Muscle of leg (tissue), 11 donors: ENCODE measurements around the gene TLR1. TPM values are rescaled to one million over a fixed set of nuclear protein-coding genes. Genes with fewer than 3 reads are reported as not detected.

ENCODE experiments used
- DNase-seq: peaks from one replicate; pipeline ENCODE4 v3.0.0; 2013
- H3K27ac ChIP-seq: one replicate; pipeline ENCODE4 v1.5.1; 2013; ENCODE audit warnings: mild to moderate bottlenecking, low read length, control low read depth
- H3K27me3 ChIP-seq: one replicate; pipeline ENCODE4 v1.6.1; 2013; ENCODE audit warnings: low read length; ENCODE audit not compliant: control insufficient read depth, insufficient read depth
- H3K36me3 ChIP-seq: one replicate; pipeline ENCODE4 v1.6.1; 2013; ENCODE audit warnings: low read length; ENCODE audit not compliant: control insufficient read depth, insufficient read depth
- H3K4me1 ChIP-seq: one replicate; pipeline ENCODE4 v1.6.1; 2013; ENCODE audit warnings: low read length; ENCODE audit not compliant: control insufficient read depth, insufficient read depth
- H3K4me3 ChIP-seq: one replicate; pipeline ENCODE4 v1.5.1; 2013; ENCODE audit warnings: low read length, control low read depth
- H3K9me3 ChIP-seq: replicated peaks from 2 replicates; pipeline ENCODE4 v1.6.1; 2013; ENCODE audit warnings: low read depth, low read length; ENCODE audit not compliant: control insufficient read depth
- WGBS: methylation state at CpG from one replicate; pipeline ENCODE4 v1.1.5; 2013; ENCODE audit warnings: missing lambda C conversion rate; ENCODE audit not compliant: insufficient coverage; 5-methylcytosine and 5-hydroxymethylcytosine counted together
- polyA plus RNA-seq, 8 donors: library from polyadenylated mRNA; unstranded; fragments of 120-200 nt; gene quantifications; one replicate each; pipeline versions ENCODE4 v1.2.1 to v1.2.3, GENCODE V29; 2013; ENCODE audit warnings: inconsistent platforms in 1 of 8, low replicate concordance in 1 of 8; ENCODE audit not compliant: insufficient read length in 8 of 8, insufficient read depth in 1 of 8
- total RNA-seq: library from RNA; stranded (reverse); fragments of 120-200 nt; gene quantifications from one replicate; pipeline ENCODE4 v1.2.4, GENCODE V29; 2013

TLR1 gene
- total and polyA plus RNA-seq, 9 donors = 2.3 to 4.7 (median 2.9) TPM

GRCh38 chr4:38788317-38788716 lies 16.3 kb downstream of the TLR1 start:
- DNase-seq = no peak
- Histone ChIP-seq H3K27me3 (no peaks in the 10 kb centered on the region), H3K9me3 (no peaks in the 10 kb centered on the region), H3K36me3 (no peaks in the 10 kb centered on the region), H3K27ac (no peak overlapping the region), H3K4me1 (no peaks in the 10 kb centered on the region), H3K4me3 (no peak overlapping the region)
- no CpG with 5 or more reads among the region's 1 CpG for WGBS

- Histone ChIP-seq H3K4me3 (no peak overlapping the region), H3K27me3 (no peaks in the 10 kb centered on the region), H3K27ac (no peak overlapping the region), H3K36me3 (no peaks in the 10 kb centered on the region), H3K4me1 (no peaks in the 10 kb centered on the region), H3K9me3 (no peaks in the 10 kb centered on the region)
- no peak for DNase-seq
- 88% methylated on average over 2 of the region's 4 CpGs for WGBS
Observed at GRCh38 chr4:38787693-38788092, 16.9 kb downstream of the TLR1 start.

GRCh38 chr4:38785901-38786402 lies 18.6 kb downstream of the TLR1 start:
- DNase-seq = peak; percentile 71
- H3K36me3 ChIP-seq = no peaks in the 10 kb centered on the region
- no peaks in the 10 kb centered on the region for H3K9me3 ChIP-seq
- no peak overlapping the region for H3K4me3 ChIP-seq
- no peak overlapping the region for H3K27ac ChIP-seq
- H3K27me3 ChIP-seq = no peaks in the 10 kb centered on the region
- WGBS = 17% methylated on average over 1 of the region's 8 CpGs
- no peaks in the 10 kb centered on the region for H3K4me1 ChIP-seq

GRCh38 chr4:38785041-38785790 lies 19.4 kb downstream of the TLR1 start:
- H3K27me3 ChIP-seq = no peaks in the 10 kb centered on the region
- 17% methylated on average over 2 of the region's 6 CpGs for WGBS
- no peak for DNase-seq
- no peak overlapping the region for H3K4me3 ChIP-seq
- H3K4me1 ChIP-seq = no peaks in the 10 kb centered on the region
- H3K36me3 ChIP-seq = no peaks in the 10 kb centered on the region
- H3K27ac ChIP-seq = no peak overlapping the region
- H3K9me3 ChIP-seq = no peaks in the 10 kb centered on the region

- H3K27ac ChIP-seq = no peak overlapping the region
- no peak overlapping the region for H3K4me3 ChIP-seq
- no peaks in the 10 kb centered on the region for H3K9me3 ChIP-seq
- no peaks in the 10 kb centered on the region for H3K4me1 ChIP-seq
- no peak for DNase-seq
- 80% methylated on average over 1 of the region's 4 CpGs for WGBS
- H3K36me3 ChIP-seq = no peaks in the 10 kb centered on the region
- H3K27me3 ChIP-seq = no peaks in the 10 kb centered on the region
Observed at GRCh38 chr4:38784141-38784540, 20.4 kb downstream of the TLR1 start.

GRCh38 chr4:38783109-38783460 lies 21.5 kb downstream of the TLR1 start:
- Histone ChIP-seq H3K4me3 (no peak overlapping the region), H3K27me3 (no peaks in the 10 kb centered on the region), H3K27ac (no peak overlapping the region), H3K9me3 (no peaks in the 10 kb centered on the region), H3K36me3 (no peaks in the 10 kb centered on the region), H3K4me1 (no peaks in the 10 kb centered on the region)
- DNase-seq = no peak
- 94% methylated on average over 6 of the region's 8 CpGs for WGBS

- H3K27me3 ChIP-seq = no peaks in the 10 kb centered on the region
- H3K27ac ChIP-seq = no peak within 1 kb of the TSS
- no peaks in the 10 kb centered on the region for H3K36me3 ChIP-seq
- H3K9me3 ChIP-seq = no peaks in the 10 kb centered on the region
- no peaks in the 10 kb centered on the region for H3K4me1 ChIP-seq
- DNase-seq = peak; percentile 68
- H3K4me3 ChIP-seq = no peak within 1 kb of the TSS
- WGBS = 75% methylated on average over 2 of the region's 12 CpGs
Observed at GRCh38 chr4:38782452-38783108, 22.0 kb downstream of the TLR1 start, which contains the start of gene TLR10. TSS of gene TLR10 (minus strand) at chr4:38782990. CDS start at chr4:38775590, 7,400 bp downstream.

- no peak overlapping the region for H3K27ac ChIP-seq
- no peaks in the 10 kb centered on the region for H3K27me3 ChIP-seq
- no peaks in the 10 kb centered on the region for H3K36me3 ChIP-seq
- H3K9me3 ChIP-seq = no peaks in the 10 kb centered on the region
- no peaks in the 10 kb centered on the region for H3K4me1 ChIP-seq
- H3K4me3 ChIP-seq = no peak overlapping the region
- no peak for DNase-seq
- WGBS = 100% methylated on average over 2 of the region's 4 CpGs
Observed at GRCh38 chr4:38781854-38782261, 22.7 kb downstream of the TLR1 start.

GRCh38 chr4:38780833-38781484 lies 23.6 kb downstream of the TLR1 start:
- no CpG with 5 or more reads among the region's 4 CpGs for WGBS
- Histone ChIP-seq H3K27ac (no peak overlapping the region), H3K4me3 (no peak overlapping the region), H3K4me1 (no peaks in the 10 kb centered on the region), H3K27me3 (no peaks in the 10 kb centered on the region), H3K36me3 (no peaks in the 10 kb centered on the region), H3K9me3 (no peaks in the 10 kb centered on the region)
- DNase-seq = no peak

GRCh38 chr4:38779790-38780189 lies 24.8 kb downstream of the TLR1 start:
- no peaks in the 10 kb centered on the region for H3K4me1 ChIP-seq
- no peak overlapping the region for H3K27ac ChIP-seq
- WGBS = 73% methylated on average over 4 of the region's 5 CpGs
- no peaks in the 10 kb centered on the region for H3K27me3 ChIP-seq
- H3K9me3 ChIP-seq = no peaks in the 10 kb centered on the region
- H3K4me3 ChIP-seq = no peak overlapping the region
- no peaks in the 10 kb centered on the region for H3K36me3 ChIP-seq
- DNase-seq = no peak
